GM10266 (cell line): ENCODE data around the gene THSD7B.
"Not testable (repeated sequence)": the region's sequence is repeated elsewhere in the genome, so short reads cannot be mapped to it uniquely, and the experiment has no call there.

Source experiments
- DNase-seq: peaks from one replicate; pipeline ENCODE4 v3.0.0; 2012; ENCODE audit errors: extremely low spot score
- CTCF ChIP-seq: IDR thresholded peaks from 2 replicates; pipeline ENCODE4 v1.5.1; 2012; ENCODE audit warnings: mild to moderate bottlenecking, low read depth; ENCODE audit not compliant: control insufficient read depth, insufficient read depth; ENCODE audit errors: missing control alignments

Gene THSD7B

GRCh38 chr2:136932700-136933099 is 167.4 kb downstream of the THSD7B start:
- no peak for TF ChIP-seq CTCF
- peak; percentile 9 for DNase-seq

- no peak for TF ChIP-seq CTCF
- no peak for DNase-seq
Observed at GRCh38 chr2:136935119-136935518, 169.8 kb downstream of the THSD7B start.

DNA sequence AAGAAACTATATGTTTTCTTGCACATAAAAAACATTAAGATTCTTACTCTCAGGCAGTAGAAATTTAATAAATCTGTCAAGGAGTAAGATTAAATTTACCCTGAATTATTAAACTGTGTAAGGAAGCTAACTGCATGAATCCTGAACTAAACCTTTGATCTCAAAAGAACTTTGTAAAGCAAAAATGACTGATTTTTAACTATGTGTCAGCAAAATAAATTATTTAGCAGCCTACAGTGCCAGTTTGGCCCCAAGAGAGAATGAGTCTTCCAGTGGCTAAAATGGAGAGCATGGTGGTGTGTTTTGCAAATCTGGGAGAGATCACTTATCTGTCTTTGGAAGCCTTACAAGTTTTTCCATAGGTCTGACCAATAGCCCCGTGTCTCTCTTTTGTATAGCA is 190.7 kb downstream of the THSD7B start:
- no peak for TF ChIP-seq CTCF
- DNase-seq: no peak

- DNase-seq: no peak
- no peak for TF ChIP-seq CTCF
Observed at GRCh38 chr2:136957044-136957443, 191.7 kb downstream of the THSD7B start.

GRCh38 chr2:136962105-136962725 is 196.9 kb downstream of the THSD7B start:
- DNase-seq: no peak
- TF ChIP-seq CTCF: no peak

DNA sequence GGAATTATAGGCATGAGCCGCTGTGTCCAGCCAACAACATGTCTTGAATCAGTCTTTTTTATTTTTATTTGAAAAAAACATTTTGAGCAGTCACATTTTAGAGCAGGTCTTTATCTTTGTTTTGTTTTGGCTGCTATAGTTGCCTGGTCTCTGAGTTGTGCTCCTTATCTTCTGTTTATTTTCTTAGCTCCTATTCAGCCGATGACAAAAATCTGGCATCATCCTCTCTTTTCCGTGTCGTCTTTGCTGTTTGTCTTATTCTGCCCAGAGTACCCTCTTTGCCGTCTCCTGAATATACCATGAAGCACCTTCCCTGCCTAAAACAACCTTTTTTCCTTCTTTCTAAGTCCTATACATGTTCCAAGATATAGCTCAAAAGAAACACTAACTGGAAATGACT is 201.1 kb downstream of the THSD7B start:
- TF ChIP-seq CTCF: no peak
- DNase-seq: no peak

DNA sequence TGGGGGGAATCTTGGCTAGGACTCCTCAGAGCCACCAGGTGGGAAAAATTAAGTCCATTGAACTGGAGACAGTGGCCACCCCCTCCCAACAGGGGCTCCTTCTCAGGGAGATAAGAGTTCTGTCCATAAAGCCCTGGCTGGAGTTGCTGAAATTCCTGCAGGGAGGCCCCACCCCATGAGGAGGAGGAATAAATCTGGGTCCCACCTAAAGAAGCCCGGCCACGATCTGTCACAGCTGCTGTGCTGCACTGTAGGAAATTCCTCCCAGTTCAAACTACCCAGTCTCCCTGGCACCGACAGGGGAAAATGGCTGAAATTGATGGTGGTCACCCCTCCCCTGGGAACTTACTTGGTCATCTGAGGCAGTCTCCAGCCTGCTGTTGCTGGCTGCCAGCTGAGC is 215.0 kb downstream of the THSD7B start:
- no peak for DNase-seq
- TF ChIP-seq CTCF: no peak

DNA sequence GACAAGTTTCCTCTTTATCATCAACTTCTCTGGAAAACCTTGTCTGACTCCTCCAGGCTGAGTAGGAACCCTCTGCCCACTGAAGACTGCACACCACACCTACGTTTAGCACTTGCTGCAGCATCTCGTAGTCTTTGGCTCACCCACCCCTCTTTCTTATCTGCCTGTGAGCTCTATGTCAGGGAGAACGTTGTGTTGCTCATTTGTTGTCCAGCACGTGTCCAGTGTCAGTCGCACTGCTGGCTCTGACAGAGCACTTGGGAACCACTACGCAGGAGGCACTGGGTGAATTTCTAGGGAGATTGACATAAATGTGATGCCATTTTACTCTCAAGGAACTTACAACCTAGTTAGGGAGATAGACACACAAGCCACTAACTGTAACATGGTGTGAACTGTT is 216.3 kb downstream of the THSD7B start:
- not testable (repeated sequence) for DNase-seq
